DOHH2 (cell line): Measurements from ENCODE around the gene CDPF1.

ENCODE experiments used
- H3F3A ChIP-seq: fragments of 200-600 bp; sonication (generic), shearing (Covaris generic); 2 replicates; pipeline ENCODE4 v1.6.0; 2016; ENCODE audit warnings: antibody characterized with exemption, mild to moderate bottlenecking; ENCODE audit not compliant: control insufficient read depth, insufficient read depth
- H3K27ac ChIP-seq: fragments of 200-600 bp; sonication (generic); 2 replicates; pipeline ENCODE4 v1.5.1; 2014; ENCODE audit warnings: low read depth, mild to moderate bottlenecking, low read length, moderate library complexity
- H3K27me3 ChIP-seq: fragments of 200-600 bp; sonication (generic); 2 replicates; pipeline ENCODE4 v1.6.1; 2014; ENCODE audit warnings: mild to moderate bottlenecking, low read length, mixed read lengths; ENCODE audit not compliant: control insufficient read depth
- H3K36me3 ChIP-seq: fragments of 200-600 bp; sonication (generic); 2 replicates; pipeline ENCODE4 v1.6.1; 2014; ENCODE audit warnings: mild to moderate bottlenecking, low read length, moderate library complexity, mixed read lengths; ENCODE audit not compliant: control insufficient read depth
- H3K4me1 ChIP-seq: fragments of 200-600 bp; sonication (generic); 2 replicates; pipeline ENCODE4 v1.6.1; 2014; ENCODE audit warnings: mild to moderate bottlenecking, low read length, mixed read lengths; ENCODE audit not compliant: control insufficient read depth
- H3K4me2 ChIP-seq: fragments of 200-600 bp; sonication (generic); 2 replicates; pipeline ENCODE4 v1.6.0; 2014; ENCODE audit warnings: mild to moderate bottlenecking, low read length, moderate library complexity
- H3K4me3 ChIP-seq: fragments of 200-600 bp; sonication (generic); 2 replicates; pipeline ENCODE4 v1.5.1; 2014; ENCODE audit warnings: mild to moderate bottlenecking, low read length, mixed read lengths
- H3K79me2 ChIP-seq: fragments of 200-600 bp; sonication (generic); 2 replicates; pipeline ENCODE4 v1.6.1; 2014; ENCODE audit warnings: mild to moderate bottlenecking, low read length, mixed read lengths; ENCODE audit not compliant: control insufficient read depth
- H3K9me2 ChIP-seq: fragments of 200-600 bp; sonication (generic); replicated peaks from 2 replicates; pipeline ENCODE4 v1.6.1; 2014; ENCODE audit warnings: mild to moderate bottlenecking, low read length, mixed read lengths; ENCODE audit not compliant: control insufficient read depth
- H3K9me3 ChIP-seq: fragments of 200-600 bp; sonication (generic); 2 replicates; pipeline ENCODE4 v1.6.1; 2014; ENCODE audit warnings: antibody characterized with exemption, low read length, mixed read lengths; ENCODE audit not compliant: control insufficient read depth, insufficient read depth
- H4K20me1 ChIP-seq: fragments of 200-600 bp; sonication (generic); 2 replicates; pipeline ENCODE4 v1.6.0; 2014; ENCODE audit warnings: low read depth, mild to moderate bottlenecking, antibody characterized with exemption, low read length, moderate library complexity; ENCODE audit not compliant: control insufficient read depth, insufficient read depth
- EZH2phosphoT487 ChIP-seq: fragments of 200-600 bp; sonication (generic); IDR thresholded peaks from 2 replicates; pipeline ENCODE4 v1.6.1; 2017; ENCODE audit warnings: borderline replicate concordance, mild to moderate bottlenecking, antibody characterized with exemption, low read length, moderate library complexity, mixed read lengths
- TF ChIP-seq, protein P1 (sequence below): fragments of 200-600 bp; sonication (generic); IDR thresholded peaks from one replicate; pipeline ENCODE4 v1.5.1; 2014; ENCODE audit warnings: antibody characterized with exemption, mild to moderate bottlenecking, low read depth, low read length; ENCODE audit not compliant: poor library complexity, severe bottlenecking

CDPF1 gene

DNA sequence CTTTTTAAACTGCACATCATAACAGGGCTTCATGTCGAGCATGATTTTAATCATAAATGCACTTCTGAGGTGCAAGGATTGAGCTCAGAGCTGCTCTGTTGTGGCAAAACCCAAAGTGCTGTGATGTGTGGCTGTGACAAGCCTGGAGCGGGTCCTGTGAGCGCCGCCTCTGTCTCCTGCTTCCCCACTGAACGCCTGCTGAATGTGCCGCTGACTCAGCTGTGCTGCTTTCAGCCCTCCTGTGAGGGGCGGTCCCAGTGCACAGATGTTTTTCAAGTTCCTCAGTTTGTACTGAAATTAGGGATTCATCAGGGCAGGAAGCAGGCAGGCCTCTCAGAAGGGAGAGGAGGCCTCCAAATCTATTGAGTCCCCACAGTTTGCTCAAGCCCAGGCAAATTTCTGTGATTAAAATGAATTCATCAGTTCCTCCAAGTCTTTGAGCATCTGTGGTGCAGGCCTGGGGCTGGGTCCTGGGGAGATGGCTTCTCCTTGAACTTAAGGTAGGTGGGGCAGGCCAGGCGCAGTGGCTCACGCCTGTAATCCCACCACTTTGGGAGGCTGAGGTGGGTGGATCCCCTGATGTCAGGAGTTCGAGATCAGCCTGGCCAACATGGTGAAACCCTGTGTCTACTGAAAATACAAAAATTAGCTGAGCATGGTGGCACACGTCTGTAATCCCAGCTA is 43.6 kb upstream of the CDPF1 start:
- Histone ChIP-seq H3K27ac (peak overlapping the region; percentile 47), H3K4me1 (peaks cover 55% of the 10 kb centered on the region), H3K9me2 (no peaks in the 10 kb centered on the region), H3K9me3 (no peaks in the 10 kb centered on the region), H3K4me3 (peak overlapping the region; percentile 32), H4K20me1 (no peaks in the 10 kb centered on the region), H3K36me3 (peaks cover 18% of the 10 kb centered on the region), H3F3A (peaks cover 6% of the 10 kb centered on the region), H3K4me2 (peak overlapping the region; percentile 56), H3K27me3 (no peaks in the 10 kb centered on the region), H3K79me2 (peaks cover 30% of the 10 kb centered on the region)
- TF ChIP-seq, protein P1, sequence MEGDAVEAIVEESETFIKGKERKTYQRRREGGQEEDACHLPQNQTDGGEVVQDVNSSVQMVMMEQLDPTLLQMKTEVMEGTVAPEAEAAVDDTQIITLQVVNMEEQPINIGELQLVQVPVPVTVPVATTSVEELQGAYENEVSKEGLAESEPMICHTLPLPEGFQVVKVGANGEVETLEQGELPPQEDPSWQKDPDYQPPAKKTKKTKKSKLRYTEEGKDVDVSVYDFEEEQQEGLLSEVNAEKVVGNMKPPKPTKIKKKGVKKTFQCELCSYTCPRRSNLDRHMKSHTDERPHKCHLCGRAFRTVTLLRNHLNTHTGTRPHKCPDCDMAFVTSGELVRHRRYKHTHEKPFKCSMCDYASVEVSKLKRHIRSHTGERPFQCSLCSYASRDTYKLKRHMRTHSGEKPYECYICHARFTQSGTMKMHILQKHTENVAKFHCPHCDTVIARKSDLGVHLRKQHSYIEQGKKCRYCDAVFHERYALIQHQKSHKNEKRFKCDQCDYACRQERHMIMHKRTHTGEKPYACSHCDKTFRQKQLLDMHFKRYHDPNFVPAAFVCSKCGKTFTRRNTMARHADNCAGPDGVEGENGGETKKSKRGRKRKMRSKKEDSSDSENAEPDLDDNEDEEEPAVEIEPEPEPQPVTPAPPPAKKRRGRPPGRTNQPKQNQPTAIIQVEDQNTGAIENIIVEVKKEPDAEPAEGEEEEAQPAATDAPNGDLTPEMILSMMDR, result no peak

- Histone ChIP-seq H3K9me3 (no peaks in the 10 kb centered on the region), H3K27ac (peak overlapping the region; percentile 47; the same call in 1 of the 2 replicates), H3K4me2 (peak overlapping the region; percentile 56), H3K9me2 (no peaks in the 10 kb centered on the region), H4K20me1 (no peaks in the 10 kb centered on the region), H3K27me3 (no peaks in the 10 kb centered on the region), H3K4me1 (peaks cover 55% of the 10 kb centered on the region), H3K79me2 (peaks cover 20% of the 10 kb centered on the region), H3K36me3 (peaks cover 10% of the 10 kb centered on the region), H3K4me3 (peak overlapping the region; percentile 32; the same call in 1 of the 2 replicates), H3F3A (peaks cover 6% of the 10 kb centered on the region)
- TF ChIP-seq, protein P1, result no peak
- no peak for TF ChIP-seq EZH2phosphoT487
Observed at GRCh38 chr22:46292732-46293131, 42.6 kb upstream of the CDPF1 start.

DNA sequence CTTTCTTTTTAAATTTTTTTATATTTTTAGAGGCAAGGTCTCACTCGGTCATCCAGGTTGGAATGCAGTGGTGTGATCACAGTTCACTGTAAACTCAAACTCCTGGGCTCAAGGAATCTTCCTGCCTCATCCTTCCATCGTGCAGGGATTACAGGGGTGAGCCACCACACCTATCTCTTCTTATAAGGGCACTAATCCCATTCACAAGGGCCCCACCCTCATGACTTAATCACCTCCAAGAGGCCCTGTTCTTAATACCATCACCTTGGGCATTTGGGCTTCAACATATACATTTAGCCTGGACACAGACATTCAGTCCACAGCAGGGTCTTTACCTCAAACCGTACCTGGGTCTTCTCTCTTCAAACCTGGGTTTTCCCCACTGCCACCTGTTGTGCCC is 42.1 kb upstream of the CDPF1 start:
- Histone ChIP-seq H3K9me2 (no peaks in the 10 kb centered on the region), H3K4me2 (peak overlapping the region; percentile 56; the same call in 1 of the 2 replicates), H4K20me1 (no peaks in the 10 kb centered on the region), H3K36me3 (peaks cover 4% of the 10 kb centered on the region), H3K27ac (no peak overlapping the region), H3K4me3 (no peak overlapping the region), H3K4me1 (peaks cover 61% of the 10 kb centered on the region), H3F3A (peaks cover 6% of the 10 kb centered on the region), H3K9me3 (no peaks in the 10 kb centered on the region), H3K27me3 (no peaks in the 10 kb centered on the region), H3K79me2 (peaks cover 15% of the 10 kb centered on the region)
- TF ChIP-seq EZH2phosphoT487, result no peak
- TF ChIP-seq, protein P1, result no peak
